Measurements from ENCODE around the gene MPHOSPH9.

DNA sequence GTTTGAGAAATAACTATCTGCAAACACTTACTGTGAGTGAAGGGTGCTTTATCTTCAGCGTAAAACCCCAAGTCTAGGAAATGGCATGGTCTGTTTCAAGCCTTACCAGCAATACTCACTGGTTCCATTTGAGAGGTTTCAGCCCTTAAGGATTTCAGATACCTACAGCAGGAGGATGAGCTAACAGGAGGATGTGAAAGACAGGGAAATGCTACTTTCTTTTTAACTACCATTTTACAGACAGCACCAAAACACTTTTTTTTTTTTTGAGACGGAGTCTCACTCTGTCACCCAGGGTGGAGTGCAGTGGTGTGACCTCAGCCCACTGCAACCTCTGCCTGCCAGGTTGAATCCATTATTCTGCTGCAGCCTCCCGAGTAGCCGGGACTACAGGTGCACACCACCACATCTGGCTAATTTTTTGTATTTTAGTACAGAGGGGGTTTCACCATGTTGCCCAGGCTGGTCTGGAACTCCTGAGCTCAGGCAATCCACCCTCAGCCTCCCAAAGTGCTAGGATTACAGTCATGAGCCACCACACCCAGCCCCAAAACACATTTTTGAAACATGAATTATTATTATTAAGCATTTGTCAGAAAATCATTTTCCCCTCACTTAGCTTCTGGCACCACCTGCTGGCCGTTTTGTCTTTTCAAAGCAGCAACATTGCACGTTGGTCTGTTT, 4.8 kb upstream of the MPHOSPH9 start:
- TF ChIP-seq, protein P1, sequence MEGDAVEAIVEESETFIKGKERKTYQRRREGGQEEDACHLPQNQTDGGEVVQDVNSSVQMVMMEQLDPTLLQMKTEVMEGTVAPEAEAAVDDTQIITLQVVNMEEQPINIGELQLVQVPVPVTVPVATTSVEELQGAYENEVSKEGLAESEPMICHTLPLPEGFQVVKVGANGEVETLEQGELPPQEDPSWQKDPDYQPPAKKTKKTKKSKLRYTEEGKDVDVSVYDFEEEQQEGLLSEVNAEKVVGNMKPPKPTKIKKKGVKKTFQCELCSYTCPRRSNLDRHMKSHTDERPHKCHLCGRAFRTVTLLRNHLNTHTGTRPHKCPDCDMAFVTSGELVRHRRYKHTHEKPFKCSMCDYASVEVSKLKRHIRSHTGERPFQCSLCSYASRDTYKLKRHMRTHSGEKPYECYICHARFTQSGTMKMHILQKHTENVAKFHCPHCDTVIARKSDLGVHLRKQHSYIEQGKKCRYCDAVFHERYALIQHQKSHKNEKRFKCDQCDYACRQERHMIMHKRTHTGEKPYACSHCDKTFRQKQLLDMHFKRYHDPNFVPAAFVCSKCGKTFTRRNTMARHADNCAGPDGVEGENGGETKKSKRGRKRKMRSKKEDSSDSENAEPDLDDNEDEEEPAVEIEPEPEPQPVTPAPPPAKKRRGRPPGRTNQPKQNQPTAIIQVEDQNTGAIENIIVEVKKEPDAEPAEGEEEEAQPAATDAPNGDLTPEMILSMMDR (IDR thresholded peaks at IDR 0.05) = peak; percentile 71 to 79 (median 75)
- TF ChIP-seq POLR2AphosphoS5 (IDR thresholded peaks at IDR 0.05) (peak in 1 of 2 donors; percentile 12), POLR2A (IDR thresholded peaks at IDR 0.05; ENCODE audit: low read depth) (no peak)
